Motor neuron (in vitro differentiated cells): ENCODE data around the gene MSI1. TPM values are rescaled to one million over a fixed set of nuclear protein-coding genes. Genes with fewer than 3 reads are reported as not detected.

Experiments used
- ATAC-seq, 8 experiments: fragments of 200-7000 bp; cut with Tn5 transposase; replicated peaks in 6 of 8; 2 replicates each; pipeline ENCODE4 v1.8.0; 2021; ENCODE audit warnings: mild to moderate bottlenecking in 8 of 8, moderate library complexity in 8 of 8
- H3K27ac ChIP-seq, 2 donors: fragments of 250-450 bp; sonication (Bioruptor Pico); 2 replicates each; pipeline ENCODE4 v1.9.0; 2021; ENCODE audit warnings: antibody characterized with exemption in 2 of 2, mild to moderate bottlenecking in 2 of 2, moderate library complexity in 1 of 2
- H3K4me1 ChIP-seq, 2 donors: fragments of 250-450 bp; sonication (Bioruptor Pico); replicated peaks in 1 of 2; 2 replicates each; pipeline ENCODE4 v1.6.1; 2021; ENCODE audit warnings: antibody characterized with exemption in 2 of 2, mild to moderate bottlenecking in 2 of 2, moderate library complexity in 1 of 2
- H3K4me3 ChIP-seq, 5 donors: fragments of 250-450 bp; sonication (Bioruptor Pico); 2 replicates each; pipeline ENCODE4 v1.9.0; 2021; ENCODE audit warnings: antibody characterized with exemption in 5 of 5, mild to moderate bottlenecking in 5 of 5, moderate library complexity in 4 of 5
- WGBS, 10 experiments: fragments of 450-650 bp; shearing (Covaris generic); methylation state at CpG; one replicate each; pipeline ENCODE4 v1.0.0; 2022; 5-methylcytosine and 5-hydroxymethylcytosine counted together
- in situ Hi-C, 9 experiments: fragments of 400-800 bp; cut with MboI; loops; one replicate each; pipeline ENCODE4 v1.15.0; 2021; ENCODE audit warnings: low sequenced_read_pairs in 9 of 9, low pct_unique_long_range_greater_than_20kb in 2 of 9; ENCODE audit not compliant: unreplicated experiment in 9 of 9
- total RNA-seq, 8 experiments: library from RNA; unstranded; fragments of 300-600 nt; gene quantifications; 2 replicates each; pipeline versions ENCODE4 v1.2.3 to v1.2.4, GENCODE V29; 2022

The MSI1 gene
- total RNA-seq, 8 experiments from 2014 or later: 0.10 to 81.7 (median 27.3) TPM

DNA sequence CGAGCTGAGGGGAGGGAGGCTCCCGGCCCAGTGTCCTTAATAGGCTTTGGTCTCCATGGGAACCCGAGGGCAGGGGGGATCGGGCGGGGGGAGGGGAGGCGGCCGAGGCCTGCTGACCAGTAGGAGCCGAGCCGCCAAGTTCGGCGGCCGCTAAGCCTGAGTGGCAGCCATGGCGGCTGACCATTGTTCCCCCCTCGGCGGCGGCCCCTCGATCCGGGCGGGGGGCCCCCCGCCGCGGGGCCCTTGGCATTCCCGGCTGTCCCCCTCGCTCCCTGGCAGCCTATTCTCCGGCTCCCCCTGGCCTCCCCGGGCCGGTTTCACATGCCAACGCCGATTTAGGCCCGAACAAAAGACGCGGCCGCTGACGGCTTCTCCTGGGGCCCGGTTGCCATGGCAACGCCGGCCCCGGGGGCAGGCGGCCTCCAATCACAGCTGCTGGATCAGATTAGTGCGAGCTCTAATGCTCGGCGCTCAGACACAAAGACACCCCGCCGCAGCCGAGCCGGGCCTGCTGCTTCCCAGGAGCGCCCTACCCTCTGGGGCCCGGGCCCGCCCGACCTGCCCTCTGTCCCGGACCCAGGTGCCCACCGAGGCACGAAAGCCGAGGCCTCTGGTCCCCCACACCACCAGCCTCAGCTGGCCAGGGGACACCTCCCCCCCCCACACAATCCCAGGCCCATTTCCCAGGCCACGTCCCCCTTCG, 7.3 kb downstream of the MSI1 start:
- Histone ChIP-seq H3K4me1 (peaks cover 36 to 62% of the 10 kb centered on the region in 2 donors), H3K27ac (peak overlapping the region; percentile 98 to 99), H3K4me3 (peak overlapping the region; percentile 20 to 41 (median 32))
- in situ Hi-C loops: no loop called here
- ATAC-seq: peak; percentile 81 to 92 (median 88)
- 0% methylated on average over 1 of the region's 56 CpGs; no CpG with 5 or more reads in 9 of the 10 experiments for WGBS, 10 experiments

DNA sequence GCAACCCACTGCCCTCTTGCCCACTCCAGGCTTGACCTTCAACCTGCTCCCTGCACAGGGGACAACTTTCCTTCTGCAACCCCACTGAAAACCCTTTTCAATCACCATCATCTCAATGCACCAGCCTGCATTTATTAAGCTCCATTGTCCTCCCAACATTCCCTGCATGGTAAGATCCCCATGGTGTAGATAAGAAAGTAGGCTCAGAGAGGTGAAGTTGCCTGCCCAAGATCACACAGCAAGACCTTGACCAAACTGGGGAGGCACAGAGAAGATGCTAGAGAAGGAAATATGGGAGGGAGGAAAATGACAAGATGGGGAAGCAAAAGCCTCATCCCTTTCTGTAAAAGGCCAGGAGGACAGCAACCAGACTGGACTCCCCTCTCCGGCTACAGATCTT, 9.8 kb downstream of the MSI1 start:
- in situ Hi-C loops: loop anchor here in 1 of 9 experiments (10.0 kb wide), 1 partner anchor 76 kb away; the partner anchor contains the start of gene COX6A1
- Histone ChIP-seq H3K27ac (no peak overlapping the region), H3K4me3 (no peak overlapping the region), H3K4me1 (peaks cover 31 to 43% of the 10 kb centered on the region in 2 donors)
- ATAC-seq: no peak
- WGBS, 10 experiments: 86 to 100% (median 100%) methylated on average over 1 of the region's 1 CpG; no CpG with 5 or more reads in 7 of the 10 experiments

DNA sequence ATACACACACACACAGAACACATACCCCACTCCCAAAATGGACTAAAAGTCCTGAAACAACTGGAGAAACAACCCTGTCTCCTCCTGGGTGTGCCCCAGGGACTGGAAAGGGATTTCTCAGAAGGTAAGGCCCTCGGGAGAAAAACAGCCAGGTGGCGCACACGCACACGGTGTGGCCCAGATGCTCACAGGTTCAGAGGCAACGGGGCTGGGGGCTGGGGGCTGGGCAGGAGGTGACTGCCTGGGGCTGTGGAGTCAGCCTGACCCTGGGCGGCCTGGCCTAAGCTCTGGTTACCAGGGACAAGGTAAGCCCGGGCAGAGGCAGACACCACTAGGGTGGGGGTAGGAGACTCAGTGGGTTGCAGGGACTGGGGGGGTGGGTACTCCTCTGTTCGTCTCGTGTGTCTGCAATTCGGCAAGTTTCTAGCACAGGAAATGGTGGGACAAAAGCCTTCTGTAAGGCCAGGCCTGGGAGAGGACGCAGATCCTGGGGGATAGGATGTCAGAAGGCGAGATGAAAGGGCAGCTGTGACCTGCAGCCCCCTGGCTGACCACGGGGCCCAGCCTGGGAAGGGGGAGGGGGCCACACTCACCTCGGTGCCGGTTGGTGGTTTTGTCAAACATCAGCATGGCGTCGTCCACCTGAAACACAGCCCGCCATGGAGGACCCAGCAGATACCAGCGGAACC, 10.4 kb downstream of the MSI1 start:
- peaks cover 25 to 37% of the 10 kb centered on the region in 2 donors for H3K4me1 ChIP-seq
- H3K27ac ChIP-seq: peak overlapping the region in 1 of 2 donors; percentile 15
- no peak overlapping the region for H3K4me3 ChIP-seq
- no peak for ATAC-seq
- in situ Hi-C loops: loop anchor here in 1 of 9 experiments (10.0 kb wide), 1 partner anchor 76 kb away; the partner anchor contains the start of gene COX6A1
- WGBS, 10 experiments: 13 to 100% (median 74%) methylated on average over 1 to 7 of the region's 19 CpGs; no CpG with 5 or more reads in 4 of the 10 experiments

DNA sequence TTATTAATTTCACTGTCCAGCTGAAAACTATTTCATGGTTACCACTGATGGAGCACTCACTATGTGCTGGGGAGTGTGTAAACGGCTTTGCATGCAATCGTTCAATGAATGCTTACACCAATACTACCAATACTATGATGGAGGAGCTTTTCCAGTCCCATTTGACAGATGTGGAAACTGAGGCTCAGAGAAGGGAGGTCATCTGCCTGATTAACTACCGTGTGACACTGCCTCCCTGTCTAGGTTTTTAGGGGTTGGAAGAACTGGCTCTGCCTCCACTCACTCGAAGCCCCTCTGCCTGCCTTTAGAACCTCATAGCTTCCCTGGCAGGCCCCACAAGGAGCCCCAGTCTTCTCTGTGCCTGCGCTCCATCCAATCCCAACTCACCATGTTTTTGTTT, 11.9 kb downstream of the MSI1 start:
- no peak overlapping the region for H3K4me3 ChIP-seq
- no peak overlapping the region for H3K27ac ChIP-seq
- H3K4me1 ChIP-seq: peaks cover 11 to 23% of the 10 kb centered on the region in 2 donors
- in situ Hi-C loops: loop anchor here in 1 of 9 experiments (10.0 kb wide), 1 partner anchor 78 kb away; the partner anchor contains the start of gene COX6A1
- no peak for ATAC-seq
- WGBS, 10 experiments: 80 to 100% (median 100%) methylated on average over 1 to 3 of the region's 5 CpGs; no CpG with 5 or more reads in 4 of the 10 experiments

DNA sequence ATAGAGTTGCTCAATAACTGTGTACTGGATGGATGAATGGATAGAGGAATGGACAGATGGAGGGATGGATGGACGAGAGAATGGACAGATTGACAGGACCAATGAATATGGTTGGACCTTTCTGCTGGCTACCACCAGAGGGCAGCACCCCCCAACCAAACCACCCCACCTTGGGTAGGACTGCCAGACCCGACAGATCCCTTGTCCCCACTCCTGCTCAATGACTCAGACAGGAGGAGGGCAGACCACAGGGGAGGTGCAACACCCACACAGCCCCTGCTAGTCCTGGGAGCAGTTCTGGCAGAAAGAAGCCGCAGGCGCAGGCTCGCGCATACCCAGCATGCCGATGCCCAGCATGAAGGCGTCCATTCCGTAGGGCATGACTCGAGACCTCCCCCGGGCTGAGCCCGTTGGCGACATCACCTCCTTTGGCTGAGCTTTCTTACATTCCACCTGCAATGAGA, 12.4 kb downstream of the MSI1 start:
- Histone ChIP-seq H3K4me3 (peak overlapping the region in 1 of 5 donors; percentile 14), H3K27ac (peak overlapping the region in 1 of 2 donors; percentile 54), H3K4me1 (peaks cover 8 to 20% of the 10 kb centered on the region in 2 donors)
- peak; percentile 79 to 98 (median 84) for ATAC-seq
- 20 to 90% (median 20%) methylated on average over 1 to 8 of the region's 13 CpGs; no CpG with 5 or more reads in 7 of the 10 experiments for WGBS, 10 experiments
- in situ Hi-C loops: loop anchor here in 1 of 9 experiments (10.0 kb wide), 1 partner anchor 78 kb away; the partner anchor contains the start of gene COX6A1

DNA sequence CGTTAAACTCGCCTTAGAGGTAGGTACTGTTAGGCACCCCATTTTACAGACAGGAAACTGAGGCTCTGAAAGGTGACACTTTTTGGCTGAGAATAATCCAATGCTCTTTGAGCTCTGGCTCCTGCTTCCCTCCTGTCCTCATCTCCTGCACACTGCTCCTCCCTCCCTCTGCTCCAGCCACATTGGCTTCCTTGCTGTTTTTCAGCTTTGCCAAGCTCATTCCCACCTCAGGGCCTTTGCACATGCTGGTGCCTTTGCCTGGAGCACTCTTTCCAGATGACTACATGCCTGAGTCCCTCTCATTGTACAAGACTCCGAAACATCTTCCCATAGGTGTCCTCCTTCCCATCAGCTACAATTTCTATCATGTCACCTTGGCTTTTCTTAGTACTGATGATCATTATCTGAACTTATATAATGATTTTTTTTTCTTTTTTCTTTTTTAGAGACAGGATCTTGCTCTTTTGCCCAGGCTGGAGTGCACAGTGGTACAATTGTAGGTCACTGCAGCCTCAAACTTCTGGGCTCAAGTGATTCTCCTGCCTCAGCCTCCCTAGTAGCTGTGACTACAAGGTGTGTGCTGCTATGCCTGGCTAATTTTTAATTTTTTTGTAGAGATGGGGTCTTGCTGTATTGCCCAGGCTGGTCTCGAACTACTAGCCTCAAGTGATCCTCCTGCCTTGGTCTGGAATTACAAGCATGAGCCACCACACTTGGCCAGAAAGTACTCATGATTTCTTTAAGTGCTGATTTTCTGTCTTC, 15.2 kb downstream of the MSI1 start:
- in situ Hi-C loops: loop anchor here in 1 of 9 experiments (10.0 kb wide), 1 partner anchor 81 kb away; the partner anchor contains the start of gene COX6A1
- Histone ChIP-seq H3K27ac (no peak overlapping the region), H3K4me1 (no peaks in the 10 kb centered on the region), H3K4me3 (no peak overlapping the region)
- no peak for ATAC-seq
- WGBS, 10 experiments: 33 to 100% (median 97%) methylated on average over 1 to 4 of the region's 4 CpGs; no CpG with 5 or more reads in 2 of the 10 experiments

DNA sequence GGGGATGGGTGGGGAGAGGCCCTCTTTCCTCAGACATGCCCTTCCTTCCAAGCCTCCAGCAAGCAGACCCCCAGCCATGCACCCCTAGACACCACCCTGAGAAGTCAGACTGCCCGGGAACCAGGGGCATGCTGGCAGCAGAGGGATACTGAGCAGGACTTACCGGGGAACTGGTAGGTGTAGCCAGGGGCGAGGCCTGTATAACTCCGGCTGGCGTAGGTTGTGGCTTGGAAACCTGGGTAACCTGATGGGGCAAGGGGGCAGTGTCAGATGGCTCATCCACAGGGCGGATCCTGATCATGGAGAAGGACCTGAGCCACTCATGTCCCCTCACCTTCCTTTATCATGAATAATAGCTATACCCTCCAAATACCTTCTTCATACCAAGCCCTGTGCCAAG, 15.8 kb downstream of the MSI1 start:
- no peak overlapping the region for H3K27ac ChIP-seq
- H3K4me1 ChIP-seq: no peaks in the 10 kb centered on the region
- 90 to 100% (median 100%) methylated on average over 1 to 2 of the region's 6 CpGs; no CpG with 5 or more reads in 7 of the 10 experiments for WGBS, 10 experiments
- ATAC-seq: no peak
- no peak overlapping the region for H3K4me3 ChIP-seq
- in situ Hi-C loops: loop anchor here in 1 of 9 experiments (10.0 kb wide), 1 partner anchor 82 kb away; the partner anchor contains the start of gene COX6A1

DNA sequence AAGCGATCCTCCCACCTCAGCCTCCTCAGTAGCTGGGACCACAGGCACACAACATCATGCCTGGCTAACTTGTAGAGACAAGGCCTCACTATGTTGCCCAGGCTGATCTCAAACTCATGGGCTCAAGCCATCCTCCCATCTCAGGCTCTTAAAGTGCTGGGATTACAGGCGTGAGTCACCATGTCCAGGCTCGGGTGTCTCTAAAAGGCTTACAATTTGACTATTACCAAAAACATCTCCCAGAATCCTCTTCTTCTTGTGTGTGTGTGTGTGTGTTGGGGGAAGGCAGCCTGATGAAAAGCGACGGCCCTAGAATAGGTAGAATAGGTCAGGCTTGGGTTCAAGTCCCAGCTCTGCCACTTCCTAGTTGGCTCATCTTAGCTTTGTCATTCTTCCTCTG, 16.8 kb downstream of the MSI1 start:
- no peaks in the 10 kb centered on the region for H3K4me1 ChIP-seq
- no peak overlapping the region for H3K27ac ChIP-seq
- in situ Hi-C loops: loop anchor here in 1 of 9 experiments (10.0 kb wide), 1 partner anchor 83 kb away; the partner anchor contains the start of gene COX6A1
- ATAC-seq: no peak
- 40 to 100% (median 94%) methylated on average over 1 to 3 of the region's 5 CpGs; no CpG with 5 or more reads in 5 of the 10 experiments for WGBS, 10 experiments
- H3K4me3 ChIP-seq: no peak overlapping the region

DNA sequence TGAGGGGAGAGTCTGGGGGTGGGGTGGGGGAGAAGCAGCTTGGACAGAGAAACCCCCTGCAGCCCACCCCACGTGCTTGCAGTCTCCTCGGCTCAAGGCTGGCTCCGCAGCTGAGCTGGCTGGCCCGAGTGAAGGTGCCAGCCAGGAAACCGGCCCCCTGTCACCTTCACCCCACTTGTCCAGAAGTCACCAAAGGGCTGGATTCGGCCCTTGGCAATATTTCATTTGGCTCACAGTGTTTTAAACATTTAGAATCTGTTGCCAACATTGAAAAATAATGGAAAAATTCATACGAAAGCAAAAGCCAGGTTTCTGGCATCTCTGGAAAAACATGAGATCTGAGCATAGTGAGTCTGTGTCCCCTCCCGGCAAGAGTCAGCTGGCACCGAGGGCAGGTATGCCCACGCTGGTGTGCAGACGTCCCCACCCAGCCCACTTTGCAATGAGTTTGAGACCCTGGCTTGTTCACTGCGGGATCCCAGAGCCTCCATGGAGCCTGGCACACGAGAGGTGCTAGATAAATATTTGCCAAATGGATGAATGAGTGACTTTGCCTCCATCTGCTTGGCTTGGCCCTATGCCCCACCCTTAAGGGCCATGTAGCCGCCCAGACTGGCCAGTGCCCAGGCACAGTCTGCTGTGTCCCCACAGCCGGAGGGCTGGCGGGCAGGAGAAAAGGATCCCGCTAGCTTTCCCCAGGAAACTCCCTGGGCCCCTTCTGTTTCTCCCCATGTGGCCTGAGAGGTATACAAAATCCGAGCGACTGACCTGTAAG, 18.2 kb downstream of the MSI1 start:
- in situ Hi-C loops: loop anchor here in 1 of 9 experiments (10.0 kb wide), 1 partner anchor 84 kb away; the partner anchor contains the start of gene COX6A1
- Histone ChIP-seq H3K27ac (no peak overlapping the region), H3K4me1 (no peaks in the 10 kb centered on the region), H3K4me3 (no peak overlapping the region)
- peak in 1 of 8 experiments; percentile 79 for ATAC-seq
- WGBS, 10 experiments: 34 to 100% (median 92%) methylated on average over 2 to 14 of the region's 19 CpGs; no CpG with 5 or more reads in 3 of the 10 experiments

DNA sequence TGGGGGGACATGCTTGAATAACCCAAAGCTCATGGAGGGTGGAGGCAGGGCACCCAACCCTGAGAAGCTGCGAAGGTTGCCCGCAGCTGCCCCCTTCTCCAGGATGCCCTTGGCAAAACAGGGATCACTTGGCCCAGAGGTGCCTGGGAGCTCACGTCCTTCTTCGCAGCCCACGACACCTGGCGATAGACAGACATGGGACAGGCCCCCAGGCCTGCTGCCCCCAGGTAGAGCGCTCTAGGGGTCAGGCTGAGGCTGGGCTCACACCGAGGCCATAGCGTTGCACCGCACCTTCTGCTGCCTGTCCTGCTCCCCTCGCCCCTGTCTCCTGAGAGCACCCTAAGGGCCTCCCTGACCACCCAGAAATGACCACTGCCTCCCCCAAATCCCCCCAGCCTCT, 21.2 kb downstream of the MSI1 start:
- 53 to 100% (median 90%) methylated on average over 1 to 3 of the region's 11 CpGs; no CpG with 5 or more reads in 5 of the 10 experiments for WGBS, 10 experiments
- Histone ChIP-seq H3K27ac (no peak overlapping the region), H3K4me3 (no peak overlapping the region), H3K4me1 (no peaks in the 10 kb centered on the region)
- ATAC-seq: no peak
- in situ Hi-C loops: loop anchor here in 5 of 9 experiments (25.0 kb wide), 3 partner anchors 90 to 765 kb away; partner anchors contain the start of genes COX6A1 (in 3 of the 5), GATC (in 3 of the 5) and TRIAP1 (in 3 of the 5)

DNA sequence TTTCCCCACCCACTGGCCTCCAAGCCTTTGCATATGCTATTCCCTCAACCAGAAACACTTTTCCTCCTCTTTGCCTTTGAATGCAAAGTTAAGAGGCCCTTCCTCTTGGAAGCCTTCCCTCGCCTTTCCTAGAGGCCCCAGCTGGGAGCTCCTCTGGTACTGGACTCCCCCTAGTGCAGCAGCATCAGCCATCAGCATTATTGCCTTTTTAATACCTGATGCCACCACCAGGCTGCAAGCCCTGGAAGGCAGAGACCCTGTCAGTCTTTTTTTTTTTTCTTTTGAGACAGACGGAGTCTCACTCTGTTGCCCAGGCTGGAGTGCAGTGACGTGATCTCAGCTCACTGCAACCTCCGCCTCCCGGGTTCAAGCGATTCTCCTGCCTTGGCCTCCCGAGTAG, 22.3 kb downstream of the MSI1 start:
- in situ Hi-C loops: loop anchor here in 5 of 9 experiments (25.0 kb wide), 3 partner anchors 91 to 766 kb away; partner anchors contain the start of genes COX6A1 (in 3 of the 5), GATC (in 3 of the 5) and TRIAP1 (in 3 of the 5)
- Histone ChIP-seq H3K4me1 (no peaks in the 10 kb centered on the region), H3K27ac (no peak overlapping the region), H3K4me3 (no peak overlapping the region)
- ATAC-seq: peak in 1 of 8 experiments; percentile 35
- 60 to 100% (median 88%) methylated on average over 1 to 4 of the region's 7 CpGs; no CpG with 5 or more reads in 5 of the 10 experiments for WGBS, 10 experiments
